ENCODE measurements around the gene PDXK. TPM values are rescaled to one million over a fixed set of nuclear protein-coding genes. Genes with fewer than 3 reads are reported as not detected.
A peak's percentile ranks its signal among the peaks of the same experiment; 100 is the strongest.

Gene PDXK
- total and polyA plus RNA-seq, 9 of the 15 experiments (the other 6 are each of a cell fraction or from before 2014, with no cell fraction given) = 5.6 to 162 (median 76.5) TPM

- no peak for TF ChIP-seq ZNF561 (CRISPR knock-in tag; conservative IDR thresholded peaks at IDR 0.05)
- no peak for TF ChIP-seq ZBTB26 (CRISPR knock-in tag; IDR thresholded peaks at IDR 0.05)
- TF ChIP-seq MECOM (CRISPR knock-in tag; IDR thresholded peaks at IDR 0.05) = no peak
- TF ChIP-seq, protein P1, sequence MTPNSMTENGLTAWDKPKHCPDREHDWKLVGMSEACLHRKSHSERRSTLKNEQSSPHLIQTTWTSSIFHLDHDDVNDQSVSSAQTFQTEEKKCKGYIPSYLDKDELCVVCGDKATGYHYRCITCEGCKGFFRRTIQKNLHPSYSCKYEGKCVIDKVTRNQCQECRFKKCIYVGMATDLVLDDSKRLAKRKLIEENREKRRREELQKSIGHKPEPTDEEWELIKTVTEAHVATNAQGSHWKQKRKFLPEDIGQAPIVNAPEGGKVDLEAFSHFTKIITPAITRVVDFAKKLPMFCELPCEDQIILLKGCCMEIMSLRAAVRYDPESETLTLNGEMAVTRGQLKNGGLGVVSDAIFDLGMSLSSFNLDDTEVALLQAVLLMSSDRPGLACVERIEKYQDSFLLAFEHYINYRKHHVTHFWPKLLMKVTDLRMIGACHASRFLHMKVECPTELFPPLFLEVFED (CRISPR knock-in tag; conservative IDR thresholded peaks at IDR 0.05) = no peak
- TF ChIP-seq PHF8 (IDR thresholded peaks at IDR 0.05; ENCODE audit: borderline replicate concordance, low read length) = peak; percentile 38; the same call in 1 of the 2 replicates
- TF ChIP-seq TRIM24 (IDR thresholded peaks at IDR 0.05) = peak; percentile 53 to 99
- TF ChIP-seq ZNF12 (CRISPR knock-in tag; IDR thresholded peaks at IDR 0.05) = 0 out of 2 replicates have a peak, but pooled peaks have one; percentile 55
- TF ChIP-seq EGR1 (conservative IDR thresholded peaks at IDR 0.05) = peak; percentile 98
- TF ChIP-seq SRSF7 (optimal IDR thresholded peaks at IDR 0.05; ENCODE audit: low read depth, low read length) = no peak
- peak; percentile 100 for TF ChIP-seq HMGN3 (IDR thresholded peaks at IDR 0.05; ENCODE audit: borderline replicate concordance, extremely low read depth, insufficient read length, low read depth, low read length)
- TF ChIP-seq FOXA3 (CRISPR knock-in tag; conservative IDR thresholded peaks at IDR 0.05 in 1 of 2, IDR thresholded peaks at IDR 0.05 in 1 of 2) = peak in 1 of 2 experiments; percentile 58; a peak in 1 of 4 replicates
- TF ChIP-seq NFIX (CRISPR knock-in tag; IDR thresholded peaks at IDR 0.05; ENCODE audit: low read depth) = no peak
- no peak for TF ChIP-seq SRSF1 (IDR thresholded peaks at IDR 0.05; ENCODE audit: low read depth, low read length)
- TF ChIP-seq ZFX (CRISPR knock-in tag; IDR thresholded peaks at IDR 0.05) = peak; percentile 47
- no peak for TF ChIP-seq ZNF79 (CRISPR knock-in tag; IDR thresholded peaks at IDR 0.05; ENCODE audit: low read depth)
- TF ChIP-seq ZNF134 (CRISPR knock-in tag; conservative IDR thresholded peaks at IDR 0.05) = peak; percentile 78
- TF ChIP-seq IRF2 (CRISPR knock-in tag; IDR thresholded peaks at IDR 0.05) = no peak
- no peak for TF ChIP-seq FOXJ2 (tag; IDR thresholded peaks at IDR 0.05)
- TF ChIP-seq SIX5 (IDR thresholded peaks at IDR 0.05; ENCODE audit: borderline replicate concordance in 1 of 2, insufficient read depth in 1 of 2, low read depth in 1 of 2, low read length in 2 of 2) = peak in 1 of 2 experiments; percentile 24; a peak in 1 of 4 replicates
- TF ChIP-seq FUS (optimal IDR thresholded peaks at IDR 0.05; ENCODE audit: low read depth, low read length) = no peak
- TF ChIP-seq, protein P2, sequence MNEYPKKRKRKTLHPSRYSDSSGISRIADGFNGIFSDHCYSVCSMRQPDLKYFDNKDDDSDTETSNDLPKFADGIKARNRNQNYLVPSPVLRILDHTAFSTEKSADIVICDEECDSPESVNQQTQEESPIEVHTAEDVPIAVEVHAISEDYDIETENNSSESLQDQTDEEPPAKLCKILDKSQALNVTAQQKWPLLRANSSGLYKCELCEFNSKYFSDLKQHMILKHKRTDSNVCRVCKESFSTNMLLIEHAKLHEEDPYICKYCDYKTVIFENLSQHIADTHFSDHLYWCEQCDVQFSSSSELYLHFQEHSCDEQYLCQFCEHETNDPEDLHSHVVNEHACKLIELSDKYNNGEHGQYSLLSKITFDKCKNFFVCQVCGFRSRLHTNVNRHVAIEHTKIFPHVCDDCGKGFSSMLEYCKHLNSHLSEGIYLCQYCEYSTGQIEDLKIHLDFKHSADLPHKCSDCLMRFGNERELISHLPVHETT (CRISPR knock-in tag; conservative IDR thresholded peaks at IDR 0.05 in 1 of 2, IDR thresholded peaks at IDR 0.05 in 1 of 2) = no peak; a peak in 1 of 4 replicates
- TF ChIP-seq CAMTA2 (CRISPR knock-in tag; conservative IDR thresholded peaks at IDR 0.05) = no peak
Measured at GRCh38 chr21:43728467-43729390, 9.8 kb downstream of the PDXK start (continued).

Measured in K562 (cell line).